Suprapubic skin (tissue), 4 donors: ENCODE data around the gene CFL1. TPM values are rescaled to one million over a fixed set of nuclear protein-coding genes. Genes with fewer than 3 reads are reported as not detected.
A peak's percentile ranks its signal among the peaks of the same experiment; 100 is the strongest.
"Not testable (repeated sequence)": the region's sequence is repeated elsewhere in the genome, so short reads cannot be mapped to it uniquely, and the experiment has no call there.

Source experiments
- DNase-seq, 2 donors: peaks; one replicate each; pipeline ENCODE4 v3.0.0-alpha.2; 2019; ENCODE audit warnings: low spot score in 2 of 2
- H3K27ac ChIP-seq: fragments of 200-600 bp; sonication (generic); one replicate; pipeline ENCODE4 v1.5.1; 2019
- H3K27me3 ChIP-seq: fragments of 200-600 bp; sonication (generic); one replicate; pipeline ENCODE4 v1.5.1; 2019
- H3K36me3 ChIP-seq: fragments of 200-600 bp; sonication (generic); one replicate; pipeline ENCODE4 v1.5.1; 2019
- H3K4me1 ChIP-seq: fragments of 200-600 bp; sonication (generic); one replicate; pipeline ENCODE4 v1.5.1; 2019
- H3K4me3 ChIP-seq: fragments of 200-600 bp; sonication (generic); one replicate; pipeline ENCODE4 v1.5.1; 2019; ENCODE audit warnings: mild to moderate bottlenecking
- H3K9me3 ChIP-seq: fragments of 200-600 bp; sonication (generic); one replicate; pipeline ENCODE4 v1.5.1; 2019
- EP300 ChIP-seq: sonication (generic); formaldehyde crosslinking; IDR thresholded peaks from one replicate; pipeline ENCODE4 v1.6.1; 2017; ENCODE audit warnings: antibody characterized with exemption
- POLR2A ChIP-seq, 2 donors: fragments of 450-650 bp; IDR thresholded peaks; one replicate each; pipeline ENCODE4 v1.6.1; 2017; ENCODE audit warnings: antibody characterized with exemption in 2 of 2, mild to moderate bottlenecking in 2 of 2, moderate library complexity in 2 of 2
- POLR2AphosphoS5 ChIP-seq, 3 donors: sonication (generic); formaldehyde crosslinking; IDR thresholded peaks; one replicate each; pipeline ENCODE4 v1.6.1; 2017; ENCODE audit warnings: antibody characterized with exemption in 3 of 3
- WGBS: methylation state at CpG from one replicate; pipeline ENCODE4 v1.1.5; 2018; 5-methylcytosine and 5-hydroxymethylcytosine counted together
- total RNA-seq, 4 donors: library from RNA; depleted of rRNA; stranded (reverse); fragments of >200 nt; gene quantifications; one replicate each; pipeline ENCODE4 v1.1.0, GENCODE V29; 2016
- TF ChIP-seq, protein P1 (sequence below), 2 donors: fragments of 200-600 bp in 1 of 2; fragments of 450-650 bp in 1 of 2; sonication (generic) in 1 of 2; IDR thresholded peaks; one replicate each; pipeline ENCODE4 v1.5.1; 2016 to 2019; ENCODE audit warnings: antibody characterized with exemption in 2 of 2, mild to moderate bottlenecking in 1 of 2, moderate library complexity in 1 of 2

Gene CFL1
- total RNA-seq, 4 donors from 2014 or later: 331 to 608 (median 584) TPM

DNA sequence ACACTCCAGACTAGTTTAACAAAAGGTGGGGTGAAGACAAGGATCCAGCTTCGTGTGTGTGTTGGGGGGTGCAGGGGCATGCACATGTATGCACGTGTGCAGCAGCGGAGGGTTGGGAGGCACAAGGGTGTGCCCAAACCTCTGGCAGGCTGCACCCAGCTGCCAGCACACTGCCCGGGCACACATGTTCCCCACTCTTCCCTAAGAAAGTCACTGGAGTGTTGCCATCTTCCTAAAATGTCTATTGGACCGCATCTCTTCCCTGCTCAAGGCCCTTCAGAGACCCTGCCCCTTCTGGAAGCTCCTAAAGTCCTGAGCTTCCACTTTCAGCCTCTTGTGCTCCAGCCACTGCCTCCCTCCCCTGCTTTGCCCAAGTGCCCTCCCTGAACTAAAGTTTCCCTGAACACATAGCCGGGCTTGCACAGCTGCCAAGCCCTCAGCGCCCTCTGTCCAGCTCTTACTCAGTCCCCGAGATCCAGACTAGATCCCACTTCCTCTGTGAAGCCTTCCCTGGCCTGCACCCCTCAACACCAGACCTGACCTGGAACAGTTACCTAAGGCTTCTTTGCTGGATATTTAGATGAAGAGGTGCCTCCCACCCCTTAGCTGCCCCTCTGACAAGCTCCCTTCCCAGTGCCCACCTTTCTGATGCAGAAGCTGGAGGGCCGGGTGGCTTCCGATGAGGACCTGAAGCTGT lies 6.0 kb downstream of the CFL1 start:
- H3K36me3 ChIP-seq: peaks cover 54% of the 10 kb centered on the region
- WGBS: 70% methylated on average over 10 of the region's 10 CpGs

DNA sequence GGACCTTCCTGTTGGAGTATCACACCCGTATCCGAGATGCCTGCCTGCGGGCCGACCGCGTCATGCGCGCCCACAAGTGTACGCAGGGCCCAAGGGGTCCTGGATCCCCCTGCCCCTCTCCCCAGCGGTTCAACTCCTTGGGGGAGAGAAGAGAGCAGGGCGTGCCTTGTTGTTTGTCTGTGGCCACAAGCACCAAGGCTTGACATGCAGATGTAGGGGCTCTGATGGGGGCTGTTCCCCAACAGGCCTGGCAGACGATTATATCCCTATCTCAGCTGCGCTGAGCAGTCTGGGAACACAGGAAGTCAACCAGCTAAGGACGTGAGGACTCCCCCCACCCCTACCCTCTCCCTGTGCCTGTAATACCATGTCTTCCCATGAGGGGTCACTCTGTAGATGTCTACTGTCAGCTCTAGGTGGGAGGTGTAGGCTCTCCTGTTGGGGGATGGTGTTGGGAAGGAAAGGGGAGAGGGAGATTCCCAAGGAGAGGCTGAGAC lies 6.8 kb downstream of the CFL1 start:
- peaks cover 53% of the 10 kb centered on the region for H3K36me3 ChIP-seq
- peaks cover 36% of the 10 kb centered on the region for H3K4me1 ChIP-seq
- no peaks in the 10 kb centered on the region for H3K9me3 ChIP-seq
- no peak for DNase-seq
- TF ChIP-seq POLR2AphosphoS5 (IDR thresholded peaks at IDR 0.05) (no peak), EP300 (no peak), POLR2A (IDR thresholded peaks at IDR 0.05) (no peak)
- TF ChIP-seq, protein P1, sequence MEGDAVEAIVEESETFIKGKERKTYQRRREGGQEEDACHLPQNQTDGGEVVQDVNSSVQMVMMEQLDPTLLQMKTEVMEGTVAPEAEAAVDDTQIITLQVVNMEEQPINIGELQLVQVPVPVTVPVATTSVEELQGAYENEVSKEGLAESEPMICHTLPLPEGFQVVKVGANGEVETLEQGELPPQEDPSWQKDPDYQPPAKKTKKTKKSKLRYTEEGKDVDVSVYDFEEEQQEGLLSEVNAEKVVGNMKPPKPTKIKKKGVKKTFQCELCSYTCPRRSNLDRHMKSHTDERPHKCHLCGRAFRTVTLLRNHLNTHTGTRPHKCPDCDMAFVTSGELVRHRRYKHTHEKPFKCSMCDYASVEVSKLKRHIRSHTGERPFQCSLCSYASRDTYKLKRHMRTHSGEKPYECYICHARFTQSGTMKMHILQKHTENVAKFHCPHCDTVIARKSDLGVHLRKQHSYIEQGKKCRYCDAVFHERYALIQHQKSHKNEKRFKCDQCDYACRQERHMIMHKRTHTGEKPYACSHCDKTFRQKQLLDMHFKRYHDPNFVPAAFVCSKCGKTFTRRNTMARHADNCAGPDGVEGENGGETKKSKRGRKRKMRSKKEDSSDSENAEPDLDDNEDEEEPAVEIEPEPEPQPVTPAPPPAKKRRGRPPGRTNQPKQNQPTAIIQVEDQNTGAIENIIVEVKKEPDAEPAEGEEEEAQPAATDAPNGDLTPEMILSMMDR (IDR thresholded peaks at IDR 0.05): peak in 1 of 2 donors; percentile 37
- no peak overlapping the region for H3K4me3 ChIP-seq
- no peak overlapping the region for H3K27ac ChIP-seq
- no peaks in the 10 kb centered on the region for H3K27me3 ChIP-seq
- WGBS: 78% methylated on average over 5 of the region's 14 CpGs

More for the DNA sequence above, 6.0 kb downstream of the CFL1 start:
- TF ChIP-seq POLR2AphosphoS5 (IDR thresholded peaks at IDR 0.05): no peak
- TF ChIP-seq, protein P1 (IDR thresholded peaks at IDR 0.05): no peak
- TF ChIP-seq EP300: no peak
- no peak for TF ChIP-seq POLR2A (IDR thresholded peaks at IDR 0.05)
- Histone ChIP-seq H3K27me3 (no peaks in the 10 kb centered on the region), H3K9me3 (no peaks in the 10 kb centered on the region), H3K4me3 (no peak overlapping the region), H3K27ac (no peak overlapping the region), H3K4me1 (peaks cover 44% of the 10 kb centered on the region)
- DNase-seq: peak in 1 of 2 donors; percentile 56

GRCh38 chr11:65850217-65851082 lies 7.5 kb downstream of the CFL1 start:
- no peak overlapping the region for H3K4me3 ChIP-seq
- peaks cover 29% of the 10 kb centered on the region for H3K4me1 ChIP-seq
- H3K27ac ChIP-seq: no peak overlapping the region
- H3K36me3 ChIP-seq: peaks cover 47% of the 10 kb centered on the region
- TF ChIP-seq POLR2AphosphoS5 (IDR thresholded peaks at IDR 0.05) (no peak), EP300 (no peak), POLR2A (IDR thresholded peaks at IDR 0.05) (no peak)
- TF ChIP-seq, protein P1 (IDR thresholded peaks at IDR 0.05): no peak
- WGBS: 75% methylated on average over 15 of the region's 20 CpGs
- no peaks in the 10 kb centered on the region for H3K9me3 ChIP-seq
- peak in 1 of 2 donors; percentile 56 for DNase-seq
- H3K27me3 ChIP-seq: no peaks in the 10 kb centered on the region

- 73% methylated on average over 11 of the region's 16 CpGs for WGBS
- peaks cover 23% of the 10 kb centered on the region for H3K4me1 ChIP-seq
- TF ChIP-seq, protein P1 (IDR thresholded peaks at IDR 0.05): no peak
- TF ChIP-seq POLR2AphosphoS5 (IDR thresholded peaks at IDR 0.05): no peak
- TF ChIP-seq EP300: no peak
- TF ChIP-seq POLR2A (IDR thresholded peaks at IDR 0.05): no peak
- no peak overlapping the region for H3K4me3 ChIP-seq
- H3K27me3 ChIP-seq: no peaks in the 10 kb centered on the region
- DNase-seq: peak in 1 of 2 donors; percentile 56
- no peak overlapping the region for H3K27ac ChIP-seq
- peaks cover 40% of the 10 kb centered on the region for H3K36me3 ChIP-seq
- H3K9me3 ChIP-seq: no peaks in the 10 kb centered on the region
These were observed 8.2 kb downstream of the CFL1 start for GRCh38 chr11:65849771-65850216.

GRCh38 chr11:65849366-65849765 lies 8.6 kb downstream of the CFL1 start:
- Histone ChIP-seq H3K4me1 (peaks cover 20% of the 10 kb centered on the region), H3K27ac (no peak overlapping the region), H3K27me3 (no peaks in the 10 kb centered on the region), H3K9me3 (no peaks in the 10 kb centered on the region), H3K4me3 (no peak overlapping the region), H3K36me3 (peaks cover 36% of the 10 kb centered on the region)
- peak in 1 of 2 donors; percentile 41 for DNase-seq
- 71% methylated on average over 4 of the region's 8 CpGs for WGBS
- TF ChIP-seq, protein P1 (IDR thresholded peaks at IDR 0.05): no peak
- TF ChIP-seq EP300: no peak
- TF ChIP-seq POLR2A (IDR thresholded peaks at IDR 0.05): no peak

DNA sequence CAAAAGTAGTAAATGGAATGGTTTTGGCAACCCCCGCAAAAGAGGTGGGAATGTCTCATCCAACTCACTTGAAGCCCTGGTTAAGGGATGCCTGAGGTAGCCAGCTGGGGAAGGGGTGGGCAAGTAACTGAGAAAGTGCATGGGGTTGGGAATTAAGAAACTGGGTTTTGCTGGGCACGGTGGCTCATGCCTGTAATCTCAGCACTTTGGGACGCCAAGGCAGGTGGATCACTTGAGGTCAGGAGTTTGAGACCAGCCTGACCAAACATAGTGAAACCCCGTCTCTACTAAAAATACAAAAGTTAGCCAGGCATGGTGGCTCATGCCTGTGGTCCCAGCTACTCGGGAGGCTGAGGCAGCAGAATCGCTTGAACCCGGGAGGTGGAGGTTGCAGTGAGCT lies 9.3 kb downstream of the CFL1 start:
- H3K9me3 ChIP-seq, H3K4me3 ChIP-seq, H3K27me3 ChIP-seq, H3K27ac ChIP-seq: not testable (repeated sequence)
- Histone ChIP-seq H3K36me3 (peaks cover 29% of the 10 kb centered on the region), H3K4me1 (peaks cover 14% of the 10 kb centered on the region)
- peak in 1 of 2 donors; percentile 9 for DNase-seq
- 72% methylated on average over 7 of the region's 7 CpGs for WGBS
